ENCODE results near the gene ADIPOQ. TPM values are rescaled to one million over a fixed set of nuclear protein-coding genes. Genes with fewer than 3 reads are reported as not detected.
A peak's percentile ranks its signal among the peaks of the same experiment; 100 is the strongest.

ADIPOQ gene
- polyA plus RNA-seq, 3 donors: not detected

DNA sequence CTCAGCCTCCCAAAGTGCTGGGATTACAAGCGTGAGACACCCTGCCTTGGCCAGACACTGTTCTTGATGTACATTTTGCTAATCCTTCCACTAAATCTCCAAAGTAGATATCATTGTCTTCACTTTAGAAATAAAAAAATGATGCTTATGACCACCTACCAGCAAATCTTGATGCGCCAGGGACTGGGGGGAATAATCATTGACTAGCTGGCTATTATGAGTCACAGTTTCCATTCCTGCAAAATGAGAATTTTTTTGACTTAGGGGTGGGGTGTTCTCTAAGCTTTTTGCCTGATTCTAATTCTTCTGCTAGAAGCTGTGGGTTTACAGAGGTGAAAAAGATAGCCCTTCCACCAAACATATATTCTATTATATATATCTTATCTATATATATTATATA lies 19.1 kb upstream of the ADIPOQ start:
- peaks cover 49 to 51% (median 51%) of the 10 kb centered on the region in 3 donors for H3K27me3 Mint-ChIP-seq (ENCODE audit: low read depth in 3 of 3)
- TF ChIP-seq, protein P1, sequence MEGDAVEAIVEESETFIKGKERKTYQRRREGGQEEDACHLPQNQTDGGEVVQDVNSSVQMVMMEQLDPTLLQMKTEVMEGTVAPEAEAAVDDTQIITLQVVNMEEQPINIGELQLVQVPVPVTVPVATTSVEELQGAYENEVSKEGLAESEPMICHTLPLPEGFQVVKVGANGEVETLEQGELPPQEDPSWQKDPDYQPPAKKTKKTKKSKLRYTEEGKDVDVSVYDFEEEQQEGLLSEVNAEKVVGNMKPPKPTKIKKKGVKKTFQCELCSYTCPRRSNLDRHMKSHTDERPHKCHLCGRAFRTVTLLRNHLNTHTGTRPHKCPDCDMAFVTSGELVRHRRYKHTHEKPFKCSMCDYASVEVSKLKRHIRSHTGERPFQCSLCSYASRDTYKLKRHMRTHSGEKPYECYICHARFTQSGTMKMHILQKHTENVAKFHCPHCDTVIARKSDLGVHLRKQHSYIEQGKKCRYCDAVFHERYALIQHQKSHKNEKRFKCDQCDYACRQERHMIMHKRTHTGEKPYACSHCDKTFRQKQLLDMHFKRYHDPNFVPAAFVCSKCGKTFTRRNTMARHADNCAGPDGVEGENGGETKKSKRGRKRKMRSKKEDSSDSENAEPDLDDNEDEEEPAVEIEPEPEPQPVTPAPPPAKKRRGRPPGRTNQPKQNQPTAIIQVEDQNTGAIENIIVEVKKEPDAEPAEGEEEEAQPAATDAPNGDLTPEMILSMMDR (IDR thresholded peaks at IDR 0.05): no peak

DNA sequence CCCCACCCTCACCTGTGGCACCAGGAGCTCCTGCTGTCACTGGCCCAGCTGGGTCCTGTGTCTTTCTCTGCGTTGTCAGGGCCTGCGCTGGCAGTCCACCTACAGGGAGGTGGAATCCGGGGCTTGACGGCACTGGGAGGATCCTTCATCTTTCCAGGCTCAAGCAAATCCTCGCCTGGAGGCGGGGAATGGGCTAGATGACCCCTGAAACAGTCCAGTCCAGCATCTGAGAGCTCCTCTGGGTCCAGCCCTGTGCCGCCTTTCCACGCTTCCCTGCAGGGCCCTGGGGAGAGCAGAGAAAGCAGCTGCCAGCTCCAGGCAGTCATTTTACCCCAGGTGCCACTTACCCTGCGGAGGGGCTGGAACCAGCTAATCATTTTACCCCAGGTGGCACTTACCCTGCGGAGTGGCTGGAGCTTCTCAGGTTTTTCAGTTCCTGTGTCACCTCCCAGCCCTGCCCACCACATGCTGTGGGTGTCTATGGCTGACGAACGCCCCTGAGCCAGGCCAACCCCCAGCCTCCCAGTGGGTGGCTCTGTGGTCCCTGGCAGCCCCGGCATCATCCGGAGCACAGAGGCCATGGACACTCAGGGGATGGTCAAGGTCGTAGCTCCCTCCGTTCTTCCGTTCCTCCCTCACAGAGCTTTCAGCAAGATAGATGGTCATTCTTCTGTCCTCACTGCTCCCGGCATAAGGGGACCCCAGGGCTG lies 17.9 kb upstream of the ADIPOQ start:
- H4K20me1 ChIP-seq (ENCODE audit: insufficient read depth, low read length): no peaks in the 10 kb centered on the region
- H3K4me1 ChIP-seq (ENCODE audit: control insufficient read depth in 1 of 2, insufficient read depth in 2 of 2, low read length in 2 of 2): peaks cover 12 to 29% of the 10 kb centered on the region in 2 donors
- H3K36me3 Mint-ChIP-seq: peaks cover 2 to 7% of the 10 kb centered on the region in 2 donors
- TF ChIP-seq, protein P1 (IDR thresholded peaks at IDR 0.05): no peak
- H3K9ac ChIP-seq (ENCODE audit: insufficient read depth, low read length, poor library complexity, severe bottlenecking): no peak overlapping the region
- H3K79me2 ChIP-seq (ENCODE audit: insufficient read depth, low read length): no peaks in the 10 kb centered on the region
- 67% methylated on average over 16 of the region's 18 CpGs for WGBS (ENCODE audit: insufficient coverage)
- no peak for DNase-seq
- peaks cover 3 to 18% of the 10 kb centered on the region in 2 donors for H3K9me3 ChIP-seq (replicated peaks in 1 of 2; ENCODE audit: control insufficient read depth in 1 of 2, insufficient read depth in 1 of 2, low read length in 2 of 2)
- no peak overlapping the region for H3K27ac Mint-ChIP-seq
- no peak overlapping the region for H2AFZ ChIP-seq (ENCODE audit: insufficient read depth, low read depth, low read length, poor library complexity, severe bottlenecking)
- H3K27me3 ChIP-seq (ENCODE audit: control insufficient read depth in 2 of 2, insufficient read depth in 2 of 2, low read length in 2 of 2): peaks cover 46 to 56% of the 10 kb centered on the region in 2 donors
- H3K4me3 Mint-ChIP-seq: peak overlapping the region in 1 of 2 donors; percentile 89
- H3K4me3 ChIP-seq (replicated peaks in 1 of 3; ENCODE audit: low read depth in 2 of 3, low read length in 3 of 3): no peak overlapping the region
- H3K27ac ChIP-seq (ENCODE audit: low read depth in 1 of 2, low read length in 2 of 2): no peak overlapping the region
- intact Hi-C loops (cut with micrococcal nuclease): loop anchor here in 1 of 2 donors (5.0 kb wide), 1 partner anchor 42 kb away; the partner anchor contains the start of gene EIF4A2
- H3K4me1 Mint-ChIP-seq: peaks cover 23% of the 10 kb centered on the region
- H3K9me3 Mint-ChIP-seq: peaks cover 0 to 9% (median 4%) of the 10 kb centered on the region in 7 donors
- no peaks in the 10 kb centered on the region for H3K36me3 ChIP-seq (replicated peaks in 1 of 2; ENCODE audit: control insufficient read depth in 1 of 2, insufficient read depth in 2 of 2, low read length in 2 of 2)
- H3K4me2 ChIP-seq (replicated peaks; ENCODE audit: extremely low read depth, low read length, poor library complexity, severe bottlenecking): no peak overlapping the region
- peaks cover 59 to 63% (median 62%) of the 10 kb centered on the region in 3 donors for H3K27me3 Mint-ChIP-seq (ENCODE audit: low read depth in 3 of 3)

More for the DNA sequence above, 19.1 kb upstream of the ADIPOQ start:
- H3K4me3 ChIP-seq (replicated peaks in 1 of 3; ENCODE audit: low read depth in 2 of 3, low read length in 3 of 3): no peak overlapping the region
- intact Hi-C loops (cut with micrococcal nuclease): no loop called here
- H3K27ac ChIP-seq (ENCODE audit: low read depth in 1 of 2, low read length in 2 of 2): no peak overlapping the region
- H3K9ac ChIP-seq (ENCODE audit: insufficient read depth, low read length, poor library complexity, severe bottlenecking): no peak overlapping the region
- H4K20me1 ChIP-seq (ENCODE audit: insufficient read depth, low read length): no peaks in the 10 kb centered on the region
- H3K36me3 Mint-ChIP-seq: peaks cover 2 to 7% of the 10 kb centered on the region in 2 donors
- H3K4me1 Mint-ChIP-seq: peaks cover 22% of the 10 kb centered on the region
- DNase-seq: no peak
- H3K4me1 ChIP-seq (ENCODE audit: control insufficient read depth in 1 of 2, insufficient read depth in 2 of 2, low read length in 2 of 2): peaks cover 12 to 29% of the 10 kb centered on the region in 2 donors
- no peaks in the 10 kb centered on the region for H3K79me2 ChIP-seq (ENCODE audit: insufficient read depth, low read length)
- H2AFZ ChIP-seq (ENCODE audit: insufficient read depth, low read depth, low read length, poor library complexity, severe bottlenecking): no peak overlapping the region
- no peak overlapping the region for H3K4me2 ChIP-seq (replicated peaks; ENCODE audit: extremely low read depth, low read length, poor library complexity, severe bottlenecking)
- peaks cover 3 to 18% of the 10 kb centered on the region in 2 donors for H3K9me3 ChIP-seq (replicated peaks in 1 of 2; ENCODE audit: control insufficient read depth in 1 of 2, insufficient read depth in 1 of 2, low read length in 2 of 2)
- no peak overlapping the region for H3K27ac Mint-ChIP-seq
- H3K4me3 Mint-ChIP-seq: no peak overlapping the region
- no peaks in the 10 kb centered on the region for H3K36me3 ChIP-seq (replicated peaks in 1 of 2; ENCODE audit: control insufficient read depth in 1 of 2, insufficient read depth in 2 of 2, low read length in 2 of 2)
- peaks cover 0 to 7% (median 4%) of the 10 kb centered on the region in 7 donors for H3K9me3 Mint-ChIP-seq
- no CpG with 5 or more reads among the region's 2 CpGs for WGBS (ENCODE audit: insufficient coverage)
- H3K27me3 ChIP-seq (ENCODE audit: control insufficient read depth in 2 of 2, insufficient read depth in 2 of 2, low read length in 2 of 2): peaks cover 37 to 45% of the 10 kb centered on the region in 2 donors
